ENCODE data around the gene TUT4.

TUT4 gene

DNA sequence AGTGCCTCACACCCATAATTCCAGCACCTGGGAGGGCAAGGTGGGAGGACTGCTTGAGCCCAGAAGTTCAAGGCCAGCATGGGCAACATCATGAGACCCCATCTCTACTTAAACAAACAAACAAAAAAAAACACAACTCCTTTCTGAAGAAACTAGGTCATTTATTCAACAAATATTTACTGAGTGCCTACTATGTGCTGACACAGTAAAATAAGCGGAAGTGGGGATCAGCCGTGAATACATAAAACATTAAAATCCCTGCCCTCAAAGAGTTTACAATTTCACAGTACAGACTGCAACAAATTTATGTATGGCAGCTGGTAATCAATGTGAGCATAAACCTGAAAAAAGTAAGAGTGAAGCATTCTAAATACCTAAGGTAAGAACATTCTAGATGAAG lies 65.3 kb downstream of the TUT4 start:
- no peak overlapping the region for H3K27ac ChIP-seq
- H3K4me3 ChIP-seq: no peak overlapping the region

DNA sequence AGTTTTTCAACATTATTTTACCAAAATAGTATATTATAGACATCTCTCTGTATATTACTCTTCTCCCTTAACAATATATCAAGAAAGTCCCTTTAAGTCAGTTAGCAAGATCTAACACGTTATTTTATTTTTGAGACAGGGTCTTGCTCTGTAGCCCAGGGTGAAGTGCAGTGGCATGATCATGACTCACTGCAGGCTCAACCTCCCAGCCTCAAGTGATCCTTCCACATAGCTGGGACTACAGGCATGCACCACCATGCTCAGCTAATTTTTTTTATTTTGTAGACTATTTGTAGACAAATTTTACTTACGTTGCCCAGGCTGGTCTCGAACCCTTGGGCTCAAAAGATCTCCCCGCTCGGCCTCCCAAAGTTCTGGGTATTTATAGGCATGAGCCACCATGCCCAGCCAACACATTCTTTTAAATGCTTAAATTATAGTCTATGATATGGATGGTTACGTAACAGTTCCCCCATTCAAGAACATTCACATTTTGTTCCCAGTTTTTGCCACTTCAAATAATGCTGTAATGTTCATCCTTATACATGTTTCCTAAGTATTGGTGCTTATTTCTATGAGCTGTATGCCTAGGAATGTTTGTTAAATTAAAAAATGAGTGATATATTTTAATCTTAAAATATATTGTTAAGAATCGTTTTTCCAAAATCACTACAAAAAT lies 70.4 kb downstream of the TUT4 start:
- Histone ChIP-seq H3K27ac (no peak overlapping the region), H3K4me3 (no peak overlapping the region)

DNA sequence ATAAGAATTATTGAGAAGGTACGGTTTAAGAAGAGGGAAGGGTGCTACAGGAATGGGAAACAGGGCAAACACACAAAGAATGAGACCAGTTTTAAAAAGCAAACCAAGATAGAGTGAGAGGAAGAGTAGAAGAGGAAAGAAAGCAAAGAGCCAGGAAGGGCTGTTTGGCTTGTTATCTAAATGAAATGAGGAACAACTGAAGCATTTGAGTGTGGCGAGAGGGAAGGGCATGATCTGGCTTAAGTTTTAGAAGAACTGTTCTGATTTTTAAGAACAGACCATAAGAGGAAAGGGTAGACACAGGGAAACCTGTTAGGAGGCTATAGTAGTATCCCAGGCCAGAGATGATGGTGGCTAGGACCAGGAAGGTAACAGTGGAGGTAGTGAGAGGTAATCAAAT lies 73.8 kb downstream of the TUT4 start:
- no peak overlapping the region for H3K27ac ChIP-seq
- H3K4me3 ChIP-seq: no peak overlapping the region

- H3K4me3 ChIP-seq: no peak overlapping the region
- no peak overlapping the region for H3K27ac ChIP-seq
Observed at GRCh38 chr1:52477876-52478275, 75.0 kb downstream of the TUT4 start.

DNA sequence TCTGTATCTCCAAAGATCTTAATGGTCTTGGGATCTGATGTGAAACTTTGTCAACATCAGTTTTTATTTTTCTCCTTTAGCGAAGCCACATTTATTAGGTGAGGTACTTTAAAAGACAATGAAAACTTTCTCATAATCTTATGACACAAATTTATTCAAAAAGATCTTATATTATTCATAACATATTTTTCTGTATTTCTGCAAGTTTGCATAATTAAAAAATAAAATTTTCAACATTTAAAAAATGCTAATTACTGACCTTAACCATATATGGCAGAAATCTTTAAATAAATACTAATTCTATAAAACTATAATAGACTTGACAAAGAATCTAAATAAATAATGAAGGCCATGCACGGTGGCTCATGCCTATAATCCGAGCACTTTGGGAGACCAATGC lies 75.9 kb downstream of the TUT4 start:
- Histone ChIP-seq H3K4me3 (no peak overlapping the region), H3K27ac (no peak overlapping the region)

GRCh38 chr1:52474807-52475206 lies 78.1 kb downstream of the TUT4 start:
- Histone ChIP-seq H3K27ac (no peak overlapping the region), H3K4me3 (no peak overlapping the region)

- H3K4me3 ChIP-seq: no peak overlapping the region
- H3K27ac ChIP-seq: no peak overlapping the region
Observed at GRCh38 chr1:52473039-52473438, 79.9 kb downstream of the TUT4 start.

- Histone ChIP-seq H3K4me3 (no peak overlapping the region), H3K27ac (no peak overlapping the region)
Observed at GRCh38 chr1:52472384-52472783, 80.5 kb downstream of the TUT4 start.

- no peak overlapping the region for H3K4me3 ChIP-seq
- no peak overlapping the region for H3K27ac ChIP-seq
Observed at GRCh38 chr1:52469108-52469507, 83.8 kb downstream of the TUT4 start.

- no peak overlapping the region for H3K27ac ChIP-seq
- H3K4me3 ChIP-seq: no peak overlapping the region
Observed at GRCh38 chr1:52463891-52464290, 89.0 kb downstream of the TUT4 start.

DNA sequence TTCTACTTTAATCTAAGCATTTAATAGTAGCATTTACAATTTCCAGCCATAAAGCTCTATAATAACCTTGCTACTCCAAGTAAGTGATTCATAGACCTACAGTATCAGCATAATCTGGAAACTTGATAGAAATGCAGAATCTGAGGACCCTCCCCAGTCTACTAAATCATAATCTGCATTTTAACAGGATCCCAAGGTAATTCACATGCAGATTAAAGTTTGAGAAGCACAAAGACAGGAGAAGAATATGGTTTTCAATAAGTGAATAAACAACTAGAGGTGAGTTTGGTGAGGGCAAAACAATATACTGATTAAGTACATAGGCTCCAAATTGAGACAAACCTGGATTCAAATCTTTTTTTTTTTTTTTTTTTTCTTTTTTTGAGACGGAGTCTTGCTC lies 91.1 kb downstream of the TUT4 start:
- Histone ChIP-seq H3K27ac (no peak overlapping the region), H3K4me3 (no peak overlapping the region)

GRCh38 chr1:52460694-52461093 lies 92.2 kb downstream of the TUT4 start:
- Histone ChIP-seq H3K27ac (no peak overlapping the region), H3K4me3 (no peak overlapping the region)

GRCh38 chr1:52455686-52456085 lies 97.2 kb downstream of the TUT4 start:
- H3K27ac ChIP-seq: no peak overlapping the region
- H3K4me3 ChIP-seq: no peak overlapping the region

DNA sequence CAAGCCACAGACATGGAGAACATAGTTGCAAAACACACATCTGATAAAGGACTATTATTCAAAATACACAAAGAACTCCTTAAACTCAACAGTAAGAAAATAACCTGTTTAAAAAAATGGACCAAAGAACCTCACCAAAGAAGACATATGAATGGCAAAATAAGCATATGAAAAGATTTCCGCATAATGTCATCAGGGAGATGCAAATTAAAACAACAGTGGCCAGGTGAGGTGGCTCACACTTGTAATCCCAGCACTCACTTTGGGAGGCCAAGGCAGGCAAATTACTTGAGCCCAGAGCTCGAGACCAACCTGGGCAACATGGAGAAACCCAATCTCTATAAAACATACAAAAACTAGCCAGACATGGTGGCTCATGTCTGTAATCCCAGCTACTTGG lies 98.1 kb downstream of the TUT4 start:
- no peak overlapping the region for H3K27ac ChIP-seq
- H3K4me3 ChIP-seq: no peak overlapping the region

DNA sequence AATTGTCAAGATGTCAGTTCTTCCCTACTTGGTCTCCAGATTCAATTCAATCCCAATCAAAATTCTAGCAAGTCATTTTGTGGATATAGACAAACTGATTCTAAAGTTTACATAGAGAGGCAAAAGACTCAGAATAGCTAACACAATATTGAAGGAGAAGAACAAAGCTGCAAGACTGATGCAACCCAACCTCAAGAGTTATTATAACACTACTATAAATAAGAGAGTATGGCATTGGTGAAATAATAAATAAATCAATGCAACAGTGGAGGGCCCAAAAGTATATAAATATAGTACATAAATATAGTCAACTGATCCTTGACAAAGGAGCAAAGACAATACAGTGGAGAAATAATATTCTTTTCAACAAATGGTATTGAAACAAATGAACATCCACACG lies 98.8 kb downstream of the TUT4 start:
- Histone ChIP-seq H3K4me3 (no peak overlapping the region), H3K27ac (no peak overlapping the region)

GRCh38 chr1:52444463-52444862 lies 108.4 kb downstream of the TUT4 start:
- no peak overlapping the region for H3K4me3 ChIP-seq
- H3K27ac ChIP-seq: no peak overlapping the region

- Histone ChIP-seq H3K27ac (no peak overlapping the region), H3K4me3 (no peak overlapping the region)
Observed at GRCh38 chr1:52439976-52440375, 112.9 kb downstream of the TUT4 start.

DNA sequence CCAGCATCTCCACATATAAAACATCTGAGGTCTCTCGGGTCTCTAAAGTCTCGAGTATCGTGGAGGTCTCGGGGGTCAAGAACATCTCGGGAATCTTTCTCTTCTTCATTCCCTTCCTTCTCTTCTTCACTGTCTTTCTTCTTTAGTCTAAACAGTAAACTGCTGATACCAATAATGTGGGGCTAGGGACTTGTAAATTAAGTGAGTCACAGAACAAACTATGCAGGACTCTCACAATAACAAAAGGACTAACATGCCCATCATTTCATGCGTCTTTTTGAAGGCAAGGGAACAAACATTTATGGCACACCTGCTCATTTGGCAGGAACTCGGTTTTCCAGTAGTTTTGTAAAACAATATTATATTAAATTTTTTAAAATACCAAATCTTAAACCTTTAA lies 116.1 kb downstream of the TUT4 start:
- no peak overlapping the region for H3K27ac ChIP-seq
- H3K4me3 ChIP-seq: no peak overlapping the region

GRCh38 chr1:52435650-52436049 lies 117.2 kb downstream of the TUT4 start:
- Histone ChIP-seq H3K27ac (no peak overlapping the region), H3K4me3 (no peak overlapping the region)

GRCh38 chr1:52435211-52435610 lies 117.7 kb downstream of the TUT4 start:
- no peak overlapping the region for H3K4me3 ChIP-seq

GRCh38 chr1:52432807-52433206 lies 120.1 kb downstream of the TUT4 start:
- H3K27ac ChIP-seq: no peak overlapping the region
- H3K4me3 ChIP-seq: no peak overlapping the region

More at GRCh38 chr1:52435211-52435610, 117.7 kb downstream of the TUT4 start:
- no peak overlapping the region for H3K27ac ChIP-seq

DNA sequence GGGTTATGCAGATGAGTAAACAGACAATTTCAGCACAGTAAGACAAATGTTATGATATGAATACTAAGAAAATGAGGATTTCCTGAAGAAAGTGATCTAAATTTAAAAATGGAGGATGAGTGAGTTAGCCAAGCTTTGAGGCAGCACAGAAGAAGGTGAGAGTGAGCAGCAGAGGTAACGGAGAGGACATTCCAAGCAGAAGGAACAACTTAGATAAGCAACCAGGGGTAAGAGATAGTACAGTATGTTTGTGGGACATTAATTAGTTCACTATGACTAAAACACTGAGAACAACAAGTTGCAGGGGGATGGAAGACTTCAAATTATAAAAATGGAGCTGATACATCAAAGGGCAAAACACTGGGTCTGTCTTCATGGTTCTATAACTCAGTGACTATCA lies 125.7 kb downstream of the TUT4 start:
- H3K27ac ChIP-seq: no peak overlapping the region
- H3K4me3 ChIP-seq: no peak overlapping the region
